HCT116 (cell line): ENCODE data around the gene ADAM8.

Experiments
- CTCF ChIP-seq, 3 experiments: fragments of 200-600 bp in 1 of 3; sonication (generic) in 1 of 3; IDR thresholded peaks in 2 of 3; conservative IDR thresholded peaks in 1 of 3; 2 replicates each; pipeline ENCODE4 v1.5.1; 2012 to 2017; ENCODE audit warnings: low read depth in 2 of 3, low read length in 2 of 3, antibody characterized with exemption in 1 of 3, borderline replicate concordance in 1 of 3, control low read depth in 1 of 3, mild to moderate bottlenecking in 1 of 3, mixed read lengths in 1 of 3, mixed run types in 1 of 3, moderate library complexity in 1 of 3; ENCODE audit not compliant: insufficient read depth in 1 of 3
- MAX ChIP-seq: IDR thresholded peaks from 2 replicates; pipeline ENCODE4 v1.6.1; 2012
- POLR2A ChIP-seq: IDR thresholded peaks from 2 replicates; pipeline ENCODE4 v1.7.0; 2011; ENCODE audit warnings: borderline replicate concordance; ENCODE audit not compliant: insufficient read depth, insufficient read length; ENCODE audit errors: extremely low read depth
- POLR2AphosphoS5 ChIP-seq: IDR thresholded peaks from 2 replicates; pipeline ENCODE4 v1.6.1; 2011; ENCODE audit warnings: mild to moderate bottlenecking, low read depth, low read length, moderate library complexity
- REST ChIP-seq: IDR thresholded peaks from 2 replicates; pipeline ENCODE4 v1.6.1; 2012; ENCODE audit warnings: low read depth
- SIN3A ChIP-seq: IDR thresholded peaks from 2 replicates; pipeline ENCODE4 v1.6.1; 2012; ENCODE audit warnings: low read depth
- SP1 ChIP-seq: IDR thresholded peaks from 2 replicates; pipeline ENCODE4 v1.6.1; 2012; ENCODE audit warnings: low read depth
- ZBTB33 ChIP-seq: IDR thresholded peaks from 2 replicates; pipeline ENCODE4 v1.6.1; 2011; ENCODE audit warnings: mild to moderate bottlenecking, low read length, moderate library complexity; ENCODE audit not compliant: insufficient replicate concordance; ENCODE audit errors: extremely low read depth

- TF ChIP-seq POLR2A, result no peak
- no peak for TF ChIP-seq CTCF (IDR thresholded peaks at IDR 0.05 in 2 of 3, conservative IDR thresholded peaks at IDR 0.05 in 1 of 3; ENCODE audit: borderline replicate concordance in 1 of 3, insufficient read depth in 1 of 3, low read depth in 2 of 3, low read length in 2 of 3)
- peak; percentile 44; the same call in 1 of the 2 replicates for TF ChIP-seq SIN3A
- peak; percentile 49 for TF ChIP-seq POLR2AphosphoS5
- TF ChIP-seq ZBTB33, result no peak
- peak; percentile 82 for TF ChIP-seq SP1
- peak; percentile 94 for TF ChIP-seq MAX
- TF ChIP-seq REST, result no peak
Measured at GRCh38 chr10:133258818-133259601, 17.7 kb downstream of the ADAM8 start.
